ENCODE results near the gene NOM1. TPM values are rescaled to one million over a fixed set of nuclear protein-coding genes. Genes with fewer than 3 reads are reported as not detected.

Gene NOM1
- total RNA-seq, 1 donor from 2014 or later = 19.7 TPM

- no peaks in the 10 kb centered on the region for H3K4me1 Mint-ChIP-seq (ENCODE audit: low read depth, unreplicated experiment)
These were observed 66.5 kb downstream of the NOM1 start for GRCh38 chr7:157016024-157016351.

GRCh38 chr7:157016352-157017041, 67.0 kb downstream of the NOM1 start:
- Histone ChIP-seq H3K36me3 (ENCODE audit: insufficient read depth, low read length) (no peaks in the 10 kb centered on the region), H3K4me1 (ENCODE audit: insufficient read depth, low read length) (peaks cover 4% of the 10 kb centered on the region), H3K9ac (ENCODE audit: low read length) (no peak overlapping the region), H3K27ac (ENCODE audit: low read depth, low read length) (no peak overlapping the region), H3K9me3 (ENCODE audit: insufficient read depth, low read depth, low read length) (no peaks in the 10 kb centered on the region), H2AFZ (ENCODE audit: low read depth, low read length) (no peak overlapping the region), H3K79me2 (ENCODE audit: insufficient read depth, low read length) (no peaks in the 10 kb centered on the region), H4K20me1 (ENCODE audit: insufficient read depth, low read length) (no peaks in the 10 kb centered on the region), H3K27me3 (ENCODE audit: insufficient read depth, low read length) (peaks cover 98% of the 10 kb centered on the region), H3K4me2 (ENCODE audit: low read length) (no peak overlapping the region), H3K4me3 (ENCODE audit: insufficient read depth, low read depth, low read length) (no peak overlapping the region)
- Mint-ChIP-seq H3K36me3 (ENCODE audit: low read depth, unreplicated experiment) (peaks cover 2% of the 10 kb centered on the region), H3K4me1 (ENCODE audit: low read depth, unreplicated experiment) (no peaks in the 10 kb centered on the region), H3K27me3 (ENCODE audit: low read depth, unreplicated experiment) (peaks cover 77% of the 10 kb centered on the region), H3K27ac (ENCODE audit: unreplicated experiment) (no peak overlapping the region), H3K9me3 (ENCODE audit: unreplicated experiment) (peaks cover 10% of the 10 kb centered on the region), H3K4me3 (ENCODE audit: unreplicated experiment) (no peak overlapping the region)
- DNase-seq (ENCODE audit: low read depth) = no peak
- no peak for TF ChIP-seq EZH2 (IDR thresholded peaks at IDR 0.05; ENCODE audit: insufficient read depth, low read length)
- no peak for TF ChIP-seq CTCF (IDR thresholded peaks at IDR 0.05; ENCODE audit: insufficient read depth, low read depth, low read length)
- FAIRE-seq = no peak

More at GRCh38 chr7:157016024-157016351, 66.5 kb downstream of the NOM1 start:
- H3K27ac Mint-ChIP-seq (ENCODE audit: unreplicated experiment) = no peak overlapping the region
- no peaks in the 10 kb centered on the region for H3K79me2 ChIP-seq (ENCODE audit: insufficient read depth, low read length)
- FAIRE-seq (no peak), DNase-seq (ENCODE audit: low read depth) (no peak)
- H3K4me3 Mint-ChIP-seq (ENCODE audit: unreplicated experiment) = no peak overlapping the region
- no peak overlapping the region for H3K9ac ChIP-seq (ENCODE audit: low read length)
- peaks cover under 1% of the 10 kb centered on the region for H3K4me1 ChIP-seq (ENCODE audit: insufficient read depth, low read length)
- H3K36me3 ChIP-seq (ENCODE audit: insufficient read depth, low read length) = no peaks in the 10 kb centered on the region
- H3K4me3 ChIP-seq (ENCODE audit: insufficient read depth, low read depth, low read length) = no peak overlapping the region
- no peaks in the 10 kb centered on the region for H3K9me3 ChIP-seq (ENCODE audit: insufficient read depth, low read depth, low read length)
- no peak overlapping the region for H3K4me2 ChIP-seq (ENCODE audit: low read length)
- H3K27me3 Mint-ChIP-seq (ENCODE audit: low read depth, unreplicated experiment) = peaks cover 81% of the 10 kb centered on the region
- no peaks in the 10 kb centered on the region for H4K20me1 ChIP-seq (ENCODE audit: insufficient read depth, low read length)
- no peak overlapping the region for H3K27ac ChIP-seq (ENCODE audit: low read depth, low read length)
- TF ChIP-seq EZH2 (IDR thresholded peaks at IDR 0.05; ENCODE audit: insufficient read depth, low read length) (no peak), CTCF (IDR thresholded peaks at IDR 0.05; ENCODE audit: insufficient read depth, low read depth, low read length) (no peak)
- no peak overlapping the region for H2AFZ ChIP-seq (ENCODE audit: low read depth, low read length)
- H3K27me3 ChIP-seq (ENCODE audit: insufficient read depth, low read length) = peaks cover 100% of the 10 kb centered on the region
- H3K36me3 Mint-ChIP-seq (ENCODE audit: low read depth, unreplicated experiment) = peaks cover 2% of the 10 kb centered on the region
- H3K9me3 Mint-ChIP-seq (ENCODE audit: unreplicated experiment) = peaks cover 10% of the 10 kb centered on the region

DNA sequence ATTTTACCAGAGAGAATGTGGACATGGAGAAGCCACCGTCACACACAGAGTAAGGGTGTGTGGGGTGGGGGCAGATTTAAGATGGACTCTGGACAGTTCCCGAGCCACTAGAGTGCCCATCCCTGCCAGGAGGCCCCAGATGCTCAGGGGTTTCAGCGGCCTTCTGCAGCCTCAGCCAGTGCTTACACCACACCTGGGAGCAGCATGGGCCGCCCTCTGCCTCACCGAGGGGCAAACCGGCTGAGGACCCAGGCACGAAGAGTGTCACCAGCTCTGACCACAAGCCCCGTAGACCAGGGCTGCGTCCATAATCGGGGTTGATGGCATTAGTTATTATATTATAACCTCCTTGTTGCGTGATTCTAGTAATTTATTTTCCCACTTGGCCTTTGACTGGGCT, 67.6 kb downstream of the NOM1 start:
- no peak for TF ChIP-seq CTCF (IDR thresholded peaks at IDR 0.05; ENCODE audit: insufficient read depth, low read depth, low read length)
- no peak for TF ChIP-seq EZH2 (IDR thresholded peaks at IDR 0.05; ENCODE audit: insufficient read depth, low read length)
- no peak overlapping the region for H2AFZ ChIP-seq (ENCODE audit: low read depth, low read length)
- FAIRE-seq = no peak
- H3K4me1 ChIP-seq (ENCODE audit: insufficient read depth, low read length) = peaks cover 4% of the 10 kb centered on the region
- Mint-ChIP-seq H3K4me3 (ENCODE audit: unreplicated experiment) (no peak overlapping the region), H3K36me3 (ENCODE audit: low read depth, unreplicated experiment) (peaks cover 2% of the 10 kb centered on the region), H3K27me3 (ENCODE audit: low read depth, unreplicated experiment) (peaks cover 72% of the 10 kb centered on the region), H3K9me3 (ENCODE audit: unreplicated experiment) (peaks cover 6% of the 10 kb centered on the region), H3K4me1 (ENCODE audit: low read depth, unreplicated experiment) (no peaks in the 10 kb centered on the region), H3K27ac (ENCODE audit: unreplicated experiment) (no peak overlapping the region)
- no peaks in the 10 kb centered on the region for H3K9me3 ChIP-seq (ENCODE audit: insufficient read depth, low read depth, low read length)
- H3K9ac ChIP-seq (ENCODE audit: low read length) = no peak overlapping the region
- H3K4me2 ChIP-seq (ENCODE audit: low read length) = no peak overlapping the region
- H3K27ac ChIP-seq (ENCODE audit: low read depth, low read length) = no peak overlapping the region
- H3K79me2 ChIP-seq (ENCODE audit: insufficient read depth, low read length) = no peaks in the 10 kb centered on the region
- no peak overlapping the region for H3K4me3 ChIP-seq (ENCODE audit: insufficient read depth, low read depth, low read length)
- DNase-seq (ENCODE audit: low read depth) = no peak
- H3K36me3 ChIP-seq (ENCODE audit: insufficient read depth, low read length) = no peaks in the 10 kb centered on the region
- no peaks in the 10 kb centered on the region for H4K20me1 ChIP-seq (ENCODE audit: insufficient read depth, low read length)
- H3K27me3 ChIP-seq (ENCODE audit: insufficient read depth, low read length) = peaks cover 98% of the 10 kb centered on the region

All from astrocyte (in vitro differentiated cells and primary cell).